PC-9 (cell line): ENCODE measurements around the gene ATOH8. TPM values are rescaled to one million over a fixed set of nuclear protein-coding genes. Genes with fewer than 3 reads are reported as not detected.

Experiments
- BruUV-seq: library from RNA; stranded (reverse); fragments of 400-500 nt; replicated peaks from 2 replicates; lab custom pipeline; 2021; lab: Mats Ljungman, UMichigan
- CTCF ChIA-PET: fragments of 300-600 bp; sonication (Branson Sonifier 250); formaldehyde crosslinking; loops from one replicate; lab custom pipeline; 2022; ENCODE audit warnings: antibody characterized with exemption; lab: Charles Lee
- POLR2A ChIA-PET: fragments of 300-600 bp; sonication (Branson Sonifier 250); formaldehyde crosslinking; loops from one replicate; lab custom pipeline; 2022; ENCODE audit warnings: antibody characterized with exemption; ENCODE audit not compliant: unreplicated experiment; lab: Charles Lee
- DNase-seq, 2 experiments: peaks; one replicate each; pipeline versions ENCODE4 v3.0.0 to v3.0.0-alpha.2; 2015 to 2022; ENCODE audit warnings: mixed read lengths in 1 of 2
- H2AFZ ChIP-seq: fragments of 200-600 bp; sonication (generic); 2 replicates; pipeline ENCODE4 v1.8.1; 2017; ENCODE audit warnings: antibody characterized with exemption
- H3F3A ChIP-seq: fragments of 200-600 bp; sonication (generic); 2 replicates; pipeline ENCODE4 v1.8.1; 2017; ENCODE audit warnings: antibody characterized with exemption, mild to moderate bottlenecking, low read depth; ENCODE audit not compliant: insufficient read depth
- H3K27ac ChIP-seq: fragments of 200-600 bp; sonication (generic); 2 replicates; pipeline ENCODE4 v1.6.1; 2016; ENCODE audit warnings: mixed run types
- H3K27me3 ChIP-seq: fragments of 200-600 bp; sonication (generic); 2 replicates; pipeline ENCODE4 v1.6.1; 2016; ENCODE audit warnings: low read depth, mixed run types; ENCODE audit not compliant: insufficient read depth
- H3K36me3 ChIP-seq: fragments of 200-600 bp; sonication (generic); 2 replicates; pipeline ENCODE4 v1.6.1; 2016; ENCODE audit warnings: low read depth, mixed run types
- H3K4me1 ChIP-seq: fragments of 200-600 bp; sonication (generic); replicated peaks from 2 replicates; pipeline ENCODE4 v1.6.1; 2016; ENCODE audit warnings: mixed run types; ENCODE audit not compliant: insufficient read depth
- H3K4me2 ChIP-seq: fragments of 200-600 bp; sonication (generic); 2 replicates; pipeline ENCODE4 v1.6.1; 2017; ENCODE audit warnings: mixed run types
- H3K4me3 ChIP-seq: fragments of 200-600 bp; sonication (generic); 2 replicates; pipeline ENCODE4 v1.6.1; 2016; ENCODE audit warnings: mixed run types
- H3K79me2 ChIP-seq: fragments of 200-600 bp; sonication (generic); 2 replicates; pipeline ENCODE4 v1.6.1; 2017; ENCODE audit warnings: low read depth, mixed run types
- H3K9me2 ChIP-seq: fragments of 200-600 bp; sonication (generic); 2 replicates; pipeline ENCODE4 v1.8.1; 2017; ENCODE audit warnings: mild to moderate bottlenecking; ENCODE audit not compliant: insufficient read depth
- H3K9me3 ChIP-seq: fragments of 200-600 bp; sonication (generic); 2 replicates; pipeline ENCODE4 v1.8.1; 2016; ENCODE audit warnings: low read depth; ENCODE audit not compliant: insufficient read depth
- H4K20me1 ChIP-seq: fragments of 200-600 bp; sonication (generic); 2 replicates; pipeline ENCODE4 v1.8.1; 2017; ENCODE audit not compliant: insufficient read depth
- EZH2 ChIP-seq: fragments of 200-600 bp; sonication (generic); IDR thresholded peaks from 2 replicates; pipeline ENCODE4 v1.8.0; 2017; ENCODE audit warnings: antibody characterized with exemption, low read depth
- intact Hi-C: fragments of 100-400 bp; cut with micrococcal nuclease; formaldehyde crosslinking; loops from one replicate; pipeline ENCODE4 v1.10.0; 2022; ENCODE audit not compliant: unreplicated experiment
- total RNA-seq: library from RNA; stranded (reverse); gene quantifications from 2 replicates; pipeline ENCODE4 v1.2.3, GENCODE V29; 2021
- TF ChIP-seq, protein P1 (sequence below): fragments of 200-600 bp; sonication (generic); conservative IDR thresholded peaks from 2 replicates; pipeline ENCODE4 v1.6.1; 2017; ENCODE audit warnings: mixed run types, antibody characterized with exemption, mild to moderate bottlenecking, moderate library complexity

ATOH8 gene
- total RNA-seq, 1 experiment from 2014 or later: not detected

DNA sequence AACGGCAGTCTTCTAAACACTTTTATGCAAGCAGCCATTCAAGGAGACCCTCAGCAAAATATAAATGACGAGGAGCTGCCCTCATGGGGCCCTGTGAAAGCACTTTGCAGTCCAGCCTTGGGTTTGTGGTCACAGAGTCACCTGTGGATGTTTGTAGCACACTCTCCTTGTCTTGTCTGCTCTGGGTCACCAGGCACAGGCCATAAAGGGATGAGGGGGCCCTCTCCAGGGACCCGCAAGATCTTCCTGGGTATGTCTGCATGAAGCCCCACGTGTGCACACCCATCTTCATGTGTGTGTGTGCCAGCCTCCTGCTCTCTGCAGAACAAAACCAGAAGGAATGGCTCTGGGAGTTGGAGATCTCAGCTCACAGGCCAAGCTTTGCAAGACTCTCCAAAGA lies 36.2 kb downstream of the ATOH8 start:
- POLR2A ChIA-PET: interaction anchor here (0.5 kb wide), 1 partner anchor 18 kb away, joined by 3 read pairs; no protein-coding TSS in a partner anchor
- no peaks in the 10 kb centered on the region; the same call in 1 of the 2 replicates for H3K27me3 ChIP-seq

DNA sequence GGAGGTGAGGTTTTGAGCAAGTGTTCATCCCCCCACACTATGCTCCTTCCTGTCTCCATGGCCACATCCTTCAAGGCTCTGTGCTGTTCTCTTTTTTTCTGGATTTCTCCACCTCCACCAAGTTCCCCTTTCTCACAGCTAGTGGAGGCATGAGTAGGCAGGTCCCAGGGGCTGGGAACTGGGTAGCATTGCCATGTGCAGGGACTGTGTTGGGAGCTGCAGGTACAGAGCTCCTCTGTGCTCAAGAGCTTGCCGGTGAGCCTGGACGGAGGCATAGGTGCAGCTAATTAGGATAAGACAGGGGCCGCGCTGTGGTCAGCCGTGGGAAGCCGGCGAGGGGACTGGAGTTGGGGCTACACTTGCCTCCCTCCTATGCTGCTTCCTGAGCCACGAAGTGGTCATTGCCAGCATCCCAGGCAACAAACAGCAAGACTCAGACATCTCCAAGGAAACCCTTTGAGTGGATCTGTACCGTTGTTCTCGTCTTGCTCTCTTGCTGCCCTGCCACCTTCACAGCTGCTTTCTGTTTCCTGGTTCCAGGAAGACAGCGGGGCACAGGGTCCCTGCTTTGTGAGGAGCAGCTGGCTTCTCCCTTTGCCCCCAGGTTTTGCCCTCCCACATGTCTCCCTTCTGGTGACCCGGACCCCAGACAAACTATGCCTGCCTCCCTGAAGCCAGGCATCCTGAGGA lies 36.9 kb downstream of the ATOH8 start:
- intact Hi-C loops: no loop called here
- Histone ChIP-seq H3K27ac (no peak overlapping the region), H3K36me3 (no peaks in the 10 kb centered on the region)

More for the DNA sequence above, 36.2 kb downstream of the ATOH8 start:
- H4K20me1 ChIP-seq: no peaks in the 10 kb centered on the region
- TF ChIP-seq, protein P1, sequence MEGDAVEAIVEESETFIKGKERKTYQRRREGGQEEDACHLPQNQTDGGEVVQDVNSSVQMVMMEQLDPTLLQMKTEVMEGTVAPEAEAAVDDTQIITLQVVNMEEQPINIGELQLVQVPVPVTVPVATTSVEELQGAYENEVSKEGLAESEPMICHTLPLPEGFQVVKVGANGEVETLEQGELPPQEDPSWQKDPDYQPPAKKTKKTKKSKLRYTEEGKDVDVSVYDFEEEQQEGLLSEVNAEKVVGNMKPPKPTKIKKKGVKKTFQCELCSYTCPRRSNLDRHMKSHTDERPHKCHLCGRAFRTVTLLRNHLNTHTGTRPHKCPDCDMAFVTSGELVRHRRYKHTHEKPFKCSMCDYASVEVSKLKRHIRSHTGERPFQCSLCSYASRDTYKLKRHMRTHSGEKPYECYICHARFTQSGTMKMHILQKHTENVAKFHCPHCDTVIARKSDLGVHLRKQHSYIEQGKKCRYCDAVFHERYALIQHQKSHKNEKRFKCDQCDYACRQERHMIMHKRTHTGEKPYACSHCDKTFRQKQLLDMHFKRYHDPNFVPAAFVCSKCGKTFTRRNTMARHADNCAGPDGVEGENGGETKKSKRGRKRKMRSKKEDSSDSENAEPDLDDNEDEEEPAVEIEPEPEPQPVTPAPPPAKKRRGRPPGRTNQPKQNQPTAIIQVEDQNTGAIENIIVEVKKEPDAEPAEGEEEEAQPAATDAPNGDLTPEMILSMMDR: no peak
- TF ChIP-seq EZH2: no peak
- no peak overlapping the region for H3K4me2 ChIP-seq
- H3K9me3 ChIP-seq: no peaks in the 10 kb centered on the region
- H3K9me2 ChIP-seq: no peaks in the 10 kb centered on the region
- no peak overlapping the region for H3K4me3 ChIP-seq
- CTCF ChIA-PET: no interaction called here
- 0 out of 2 replicates have a peak, but pooled peaks cover 4% of the 10 kb centered on the region for H3K4me1 ChIP-seq
- no peaks in the 10 kb centered on the region for H3K79me2 ChIP-seq
- no peak overlapping the region for H3K27ac ChIP-seq
- intact Hi-C loops: no loop called here
- no peak overlapping the region for H2AFZ ChIP-seq
- no TSS peak for BruUV-seq
- H3F3A ChIP-seq: no peaks in the 10 kb centered on the region
- DNase-seq: no peak
- H3K36me3 ChIP-seq: no peaks in the 10 kb centered on the region

DNA sequence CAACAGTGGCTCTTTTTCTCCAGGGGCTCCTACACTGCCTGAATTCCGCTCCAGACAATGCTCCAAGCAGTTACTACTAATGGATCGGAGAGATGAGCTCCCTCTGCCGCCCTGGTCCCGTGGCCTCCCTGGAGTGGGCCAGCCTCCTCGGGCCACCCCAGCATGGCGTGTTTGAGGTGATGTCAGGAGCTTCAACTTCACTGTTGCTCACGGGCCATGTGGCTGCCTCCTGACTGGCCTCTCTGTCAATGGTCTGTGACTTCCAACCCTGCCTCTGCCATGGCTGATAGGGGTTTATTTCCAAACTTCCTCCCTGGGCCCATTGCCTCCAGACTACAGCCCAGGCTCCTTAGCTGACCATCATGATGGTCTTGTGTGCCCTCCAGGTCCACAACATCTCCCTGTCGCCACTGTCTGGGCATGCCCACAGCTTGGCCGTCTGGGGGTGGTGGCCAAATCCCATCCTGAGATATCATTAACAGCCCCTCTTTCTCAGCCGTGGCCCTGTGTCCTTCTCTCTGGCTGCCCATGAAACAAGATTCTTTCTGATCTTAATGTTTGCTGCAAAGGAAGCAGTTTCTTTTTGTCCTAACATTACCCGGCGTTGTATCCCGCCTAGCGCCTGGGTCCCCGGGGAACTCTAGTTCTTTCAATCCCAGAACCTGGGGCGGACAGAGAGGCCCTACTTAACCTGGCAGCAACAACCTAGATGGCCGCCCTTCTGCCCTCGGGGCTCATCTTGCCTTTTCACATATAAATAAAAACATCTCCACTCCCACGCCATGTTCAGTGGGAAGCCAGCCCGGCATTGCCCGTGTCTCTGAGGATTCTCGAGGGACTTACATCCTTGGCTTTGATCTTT lies 38.1 kb downstream of the ATOH8 start:
- H3F3A ChIP-seq: no peaks in the 10 kb centered on the region
- no peaks in the 10 kb centered on the region for H3K36me3 ChIP-seq
- no peak for DNase-seq
- no peak overlapping the region for H3K27ac ChIP-seq
- BruUV-seq: no TSS peak
- 0 out of 2 replicates have a peak, but pooled peaks cover 4% of the 10 kb centered on the region for H3K4me1 ChIP-seq
- no peak overlapping the region for H3K4me3 ChIP-seq
- no peak for TF ChIP-seq EZH2
- TF ChIP-seq, protein P1: no peak
- ChIA-PET POLR2A (no interaction called here), CTCF (no interaction called here)
- no peaks in the 10 kb centered on the region for H3K9me2 ChIP-seq
- no peak overlapping the region for H3K4me2 ChIP-seq
- no peaks in the 10 kb centered on the region for H3K9me3 ChIP-seq
- H4K20me1 ChIP-seq: no peaks in the 10 kb centered on the region
- intact Hi-C loops: no loop called here
- H3K79me2 ChIP-seq: no peaks in the 10 kb centered on the region
- no peaks in the 10 kb centered on the region; the same call in 1 of the 2 replicates for H3K27me3 ChIP-seq
- no peak overlapping the region for H2AFZ ChIP-seq

More for the DNA sequence above, 36.9 kb downstream of the ATOH8 start:
- Histone ChIP-seq H3K79me2 (no peaks in the 10 kb centered on the region), H3K9me2 (no peaks in the 10 kb centered on the region), H3F3A (no peaks in the 10 kb centered on the region), H3K9me3 (no peaks in the 10 kb centered on the region), H2AFZ (no peak overlapping the region), H3K4me2 (no peak overlapping the region), H4K20me1 (no peaks in the 10 kb centered on the region), H3K4me1 (0 out of 2 replicates have a peak, but pooled peaks cover 4% of the 10 kb centered on the region), H3K4me3 (no peak overlapping the region), H3K27me3 (no peaks in the 10 kb centered on the region; the same call in 1 of the 2 replicates)
- TF ChIP-seq, protein P1: no peak
- TF ChIP-seq EZH2: no peak
- ChIA-PET CTCF (no interaction called here), POLR2A (no interaction called here)
- no peak for DNase-seq
- no TSS peak for BruUV-seq
